Measurements from ENCODE around the gene CPEB1. TPM values are rescaled to one million over a fixed set of nuclear protein-coding genes. Genes with fewer than 3 reads are reported as not detected.

CPEB1 gene
- total and polyA plus RNA-seq, 8 donors = 1.3 to 5.0 (median 3.0) TPM

DNA sequence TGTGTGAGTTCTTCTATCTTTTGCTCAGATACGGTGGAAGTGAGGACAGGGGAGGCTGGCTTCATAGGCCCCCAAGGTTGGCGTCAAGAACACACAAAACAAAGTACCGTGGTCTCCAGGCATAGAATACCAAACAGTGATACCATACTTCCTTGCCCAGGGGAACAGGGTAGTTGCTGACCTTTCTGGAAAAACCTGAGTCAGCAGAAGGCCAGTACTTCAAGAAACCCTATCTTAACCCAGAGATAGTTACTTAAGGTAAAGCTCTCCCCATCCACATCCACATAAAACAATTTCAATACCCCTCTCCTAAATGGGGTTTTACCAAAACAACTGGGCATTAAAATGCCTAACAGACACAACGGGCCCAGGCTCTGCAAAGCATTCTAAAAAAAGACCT lies 77.3 kb downstream of the CPEB1 start:
- ATAC-seq (no peak), DNase-seq (no peak)
- intact Hi-C loops (cut with DNase I) = no loop called here
- TF ChIP-seq CTCF (IDR thresholded peaks at IDR 0.05) = no peak
- peaks cover 0 to 32% of the 10 kb centered on the region in 2 donors for H3K27me3 ChIP-seq
- no peaks in the 10 kb centered on the region for H3K4me1 ChIP-seq
- no peaks in the 10 kb centered on the region for H3K9me3 ChIP-seq
- H3K4me3 ChIP-seq = no peak overlapping the region
- H3K36me3 ChIP-seq = no peaks in the 10 kb centered on the region
- H3K27ac ChIP-seq = no peak overlapping the region

GRCh38 chr15:82568986-82569385 lies 78.2 kb downstream of the CPEB1 start:
- no peaks in the 10 kb centered on the region for H3K9me3 ChIP-seq
- intact Hi-C loops (cut with DNase I) = no loop called here

DNA sequence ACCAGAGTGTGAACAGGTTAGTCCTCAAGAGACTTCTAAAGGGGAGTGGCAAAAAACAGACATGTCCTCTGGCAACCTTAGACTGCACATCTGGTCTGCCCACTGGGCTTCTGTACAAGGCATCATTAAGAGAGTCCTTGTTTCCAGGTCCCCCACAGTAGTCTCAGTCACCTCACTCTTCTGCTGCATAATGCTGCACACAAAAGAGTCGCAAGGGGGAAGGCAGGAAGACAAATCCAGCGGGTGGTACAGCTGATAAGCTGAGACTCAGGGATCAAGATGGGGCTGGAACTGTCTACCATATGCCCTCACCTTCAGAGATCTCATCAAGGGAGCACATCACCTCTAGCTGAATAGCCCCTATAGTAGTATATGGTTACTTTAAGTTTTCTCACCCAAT lies 79.5 kb downstream of the CPEB1 start:
- Histone ChIP-seq H3K27me3 (peaks cover 0 to 22% of the 10 kb centered on the region in 2 donors), H3K9me3 (no peaks in the 10 kb centered on the region), H3K4me1 (no peaks in the 10 kb centered on the region), H3K4me3 (no peak overlapping the region), H3K27ac (no peak overlapping the region), H3K36me3 (no peaks in the 10 kb centered on the region)
- intact Hi-C loops (cut with DNase I) = no loop called here
- ATAC-seq (no peak), DNase-seq (no peak)
- TF ChIP-seq CTCF (IDR thresholded peaks at IDR 0.05) = no peak

More at GRCh38 chr15:82568986-82569385, 78.2 kb downstream of the CPEB1 start:
- ATAC-seq (no peak), DNase-seq (no peak)
- H3K4me1 ChIP-seq = no peaks in the 10 kb centered on the region
- no peak overlapping the region for H3K4me3 ChIP-seq
- peaks cover 0 to 25% of the 10 kb centered on the region in 2 donors for H3K27me3 ChIP-seq
- H3K27ac ChIP-seq = no peak overlapping the region
- no peaks in the 10 kb centered on the region for H3K36me3 ChIP-seq
- TF ChIP-seq CTCF (IDR thresholded peaks at IDR 0.05) = no peak

- intact Hi-C loops (cut with DNase I) = no loop called here
- ATAC-seq = no peak
- Histone ChIP-seq H3K4me3 (no peak overlapping the region), H3K27me3 (peaks cover 0 to 13% of the 10 kb centered on the region in 2 donors), H3K36me3 (no peaks in the 10 kb centered on the region), H3K27ac (no peak overlapping the region), H3K4me1 (no peaks in the 10 kb centered on the region), H3K9me3 (no peaks in the 10 kb centered on the region)
- no peak for DNase-seq
- TF ChIP-seq CTCF (IDR thresholded peaks at IDR 0.05) = no peak
Observed at GRCh38 chr15:82566690-82567089, 80.5 kb downstream of the CPEB1 start.

- DNase-seq (no peak), ATAC-seq (no peak)
- H3K4me3 ChIP-seq = no peak overlapping the region
- H3K4me1 ChIP-seq = no peaks in the 10 kb centered on the region
- intact Hi-C loops (cut with DNase I) = no loop called here
- H3K36me3 ChIP-seq = no peaks in the 10 kb centered on the region
- H3K27me3 ChIP-seq = no peaks in the 10 kb centered on the region
- H3K27ac ChIP-seq = no peak overlapping the region
- no peaks in the 10 kb centered on the region for H3K9me3 ChIP-seq
- no peak for TF ChIP-seq CTCF (IDR thresholded peaks at IDR 0.05)
Observed at GRCh38 chr15:82558502-82558901, 88.7 kb downstream of the CPEB1 start.
